ENCODE data around the gene VPS37C. TPM values are rescaled to one million over a fixed set of nuclear protein-coding genes. Genes with fewer than 3 reads are reported as not detected.

The VPS37C gene
- total and polyA plus RNA-seq, 9 of the 15 experiments (the other 6 are each of a cell fraction or from before 2014, with no cell fraction given), result 0.62 to 29.8 (median 11.5) TPM

DNA sequence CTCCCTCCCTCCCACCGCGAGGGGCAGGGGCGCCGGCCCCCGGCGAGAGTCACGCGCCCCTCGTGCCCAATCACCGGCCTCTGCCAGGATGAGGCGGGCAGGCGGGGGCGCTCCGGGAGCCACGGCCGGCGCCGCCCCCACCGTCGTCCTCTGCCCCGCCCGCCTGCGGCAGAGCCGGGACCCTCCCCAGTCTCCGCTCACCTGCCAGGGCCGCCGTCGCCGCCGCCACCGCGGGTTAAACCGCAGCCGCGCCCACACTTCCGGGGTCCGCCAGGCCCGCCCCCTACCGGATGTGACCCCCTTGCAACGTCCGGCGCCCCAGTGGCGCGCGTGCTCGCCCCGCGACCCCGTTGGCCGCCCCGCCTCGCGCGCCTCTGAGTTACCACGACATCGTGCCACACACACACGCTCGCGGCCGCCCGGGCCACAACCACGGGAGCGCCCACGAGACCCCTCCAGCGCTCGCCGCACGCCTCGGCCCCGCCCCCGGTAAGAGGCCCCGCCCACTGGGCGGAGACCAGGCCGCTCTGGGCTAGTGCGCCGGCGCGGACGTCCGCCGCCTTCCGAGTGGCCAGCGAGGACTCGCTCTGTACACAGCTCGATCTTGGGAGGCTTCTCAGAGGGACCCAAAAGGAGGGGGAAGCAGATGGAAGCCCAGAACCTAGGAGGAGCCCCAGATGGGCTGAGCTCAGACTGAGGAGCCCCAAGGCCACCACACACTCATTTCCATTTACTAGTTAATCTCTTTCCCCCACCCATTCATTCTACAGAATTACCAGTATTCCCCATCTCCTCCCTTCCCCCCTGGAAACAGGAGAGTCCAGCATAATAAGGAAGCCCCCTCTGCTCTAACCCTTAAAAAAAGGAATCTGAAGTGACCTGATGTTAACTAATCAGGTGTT, at the start of gene VPS37C (continued):
- TF ChIP-seq, protein P1, sequence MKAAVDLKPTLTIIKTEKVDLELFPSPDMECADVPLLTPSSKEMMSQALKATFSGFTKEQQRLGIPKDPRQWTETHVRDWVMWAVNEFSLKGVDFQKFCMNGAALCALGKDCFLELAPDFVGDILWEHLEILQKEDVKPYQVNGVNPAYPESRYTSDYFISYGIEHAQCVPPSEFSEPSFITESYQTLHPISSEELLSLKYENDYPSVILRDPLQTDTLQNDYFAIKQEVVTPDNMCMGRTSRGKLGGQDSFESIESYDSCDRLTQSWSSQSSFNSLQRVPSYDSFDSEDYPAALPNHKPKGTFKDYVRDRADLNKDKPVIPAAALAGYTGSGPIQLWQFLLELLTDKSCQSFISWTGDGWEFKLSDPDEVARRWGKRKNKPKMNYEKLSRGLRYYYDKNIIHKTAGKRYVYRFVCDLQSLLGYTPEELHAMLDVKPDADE (conservative IDR thresholded peaks at IDR 0.05; ENCODE audit: control insufficient read depth, low read depth, low read length), result peak; percentile 45; the same call in 1 of the 2 replicates
- TF ChIP-seq, protein P2, sequence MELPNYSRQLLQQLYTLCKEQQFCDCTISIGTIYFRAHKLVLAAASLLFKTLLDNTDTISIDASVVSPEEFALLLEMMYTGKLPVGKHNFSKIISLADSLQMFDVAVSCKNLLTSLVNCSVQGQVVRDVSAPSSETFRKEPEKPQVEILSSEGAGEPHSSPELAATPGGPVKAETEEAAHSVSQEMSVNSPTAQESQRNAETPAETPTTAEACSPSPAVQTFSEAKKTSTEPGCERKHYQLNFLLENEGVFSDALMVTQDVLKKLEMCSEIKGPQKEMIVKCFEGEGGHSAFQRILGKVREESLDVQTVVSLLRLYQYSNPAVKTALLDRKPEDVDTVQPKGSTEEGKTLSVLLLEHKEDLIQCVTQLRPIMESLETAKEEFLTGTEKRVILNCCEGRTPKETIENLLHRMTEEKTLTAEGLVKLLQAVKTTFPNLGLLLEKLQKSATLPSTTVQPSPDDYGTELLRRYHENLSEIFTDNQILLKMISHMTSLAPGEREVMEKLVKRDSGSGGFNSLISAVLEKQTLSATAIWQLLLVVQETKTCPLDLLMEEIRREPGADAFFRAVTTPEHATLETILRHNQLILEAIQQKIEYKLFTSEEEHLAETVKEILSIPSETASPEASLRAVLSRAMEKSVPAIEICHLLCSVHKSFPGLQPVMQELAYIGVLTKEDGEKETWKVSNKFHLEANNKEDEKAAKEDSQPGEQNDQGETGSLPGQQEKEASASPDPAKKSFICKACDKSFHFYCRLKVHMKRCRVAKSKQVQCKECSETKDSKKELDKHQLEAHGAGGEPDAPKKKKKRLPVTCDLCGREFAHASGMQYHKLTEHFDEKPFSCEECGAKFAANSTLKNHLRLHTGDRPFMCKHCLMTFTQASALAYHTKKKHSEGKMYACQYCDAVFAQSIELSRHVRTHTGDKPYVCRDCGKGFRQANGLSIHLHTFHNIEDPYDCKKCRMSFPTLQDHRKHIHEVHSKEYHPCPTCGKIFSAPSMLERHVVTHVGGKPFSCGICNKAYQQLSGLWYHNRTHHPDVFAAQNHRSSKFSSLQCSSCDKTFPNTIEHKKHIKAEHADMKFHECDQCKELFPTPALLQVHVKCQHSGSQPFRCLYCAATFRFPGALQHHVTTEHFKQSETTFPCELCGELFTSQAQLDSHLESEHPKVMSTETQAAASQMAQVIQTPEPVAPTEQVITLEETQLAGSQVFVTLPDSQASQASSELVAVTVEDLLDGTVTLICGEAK (IDR thresholded peaks at IDR 0.05), result peak; percentile 91
- TF ChIP-seq, protein P2 (CRISPR knock-in tag; IDR thresholded peaks at IDR 0.05), result no peak
- TF ChIP-seq, protein P3, sequence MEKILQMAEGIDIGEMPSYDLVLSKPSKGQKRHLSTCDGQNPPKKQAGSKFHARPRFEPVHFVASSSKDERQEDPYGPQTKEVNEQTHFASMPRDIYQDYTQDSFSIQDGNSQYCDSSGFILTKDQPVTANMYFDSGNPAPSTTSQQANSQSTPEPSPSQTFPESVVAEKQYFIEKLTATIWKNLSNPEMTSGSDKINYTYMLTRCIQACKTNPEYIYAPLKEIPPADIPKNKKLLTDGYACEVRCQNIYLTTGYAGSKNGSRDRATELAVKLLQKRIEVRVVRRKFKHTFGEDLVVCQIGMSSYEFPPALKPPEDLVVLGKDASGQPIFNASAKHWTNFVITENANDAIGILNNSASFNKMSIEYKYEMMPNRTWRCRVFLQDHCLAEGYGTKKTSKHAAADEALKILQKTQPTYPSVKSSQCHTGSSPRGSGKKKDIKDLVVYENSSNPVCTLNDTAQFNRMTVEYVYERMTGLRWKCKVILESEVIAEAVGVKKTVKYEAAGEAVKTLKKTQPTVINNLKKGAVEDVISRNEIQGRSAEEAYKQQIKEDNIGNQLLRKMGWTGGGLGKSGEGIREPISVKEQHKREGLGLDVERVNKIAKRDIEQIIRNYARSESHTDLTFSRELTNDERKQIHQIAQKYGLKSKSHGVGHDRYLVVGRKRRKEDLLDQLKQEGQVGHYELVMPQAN (IDR thresholded peaks at IDR 0.05; ENCODE audit: borderline replicate concordance), result no peak
- TF ChIP-seq RFX5 (IDR thresholded peaks at IDR 0.05; ENCODE audit: low read depth, low read length) (no peak), TAF7 (tag; IDR thresholded peaks at IDR 0.05) (no peak), ZNF24 (IDR thresholded peaks at IDR 0.05) (0 out of 2 replicates have a peak, but pooled peaks have one; percentile 10), CC2D1A (IDR thresholded peaks at IDR 0.05) (no peak), KAT8 (IDR thresholded peaks at IDR 0.05; ENCODE audit: low read depth) (no peak), U2AF2 (optimal IDR thresholded peaks at IDR 0.05; ENCODE audit: low read depth, low read length) (no peak), KLF1 (tag; IDR thresholded peaks at IDR 0.05) (peak; percentile 69), RBM22 (IDR thresholded peaks at IDR 0.05; ENCODE audit: low read depth, low read length, poor library complexity, severe bottlenecking) (peak; percentile 21), RFX7 (CRISPR knock-in tag; IDR thresholded peaks at IDR 0.05) (no peak)
- TF ChIP-seq, protein P4, sequence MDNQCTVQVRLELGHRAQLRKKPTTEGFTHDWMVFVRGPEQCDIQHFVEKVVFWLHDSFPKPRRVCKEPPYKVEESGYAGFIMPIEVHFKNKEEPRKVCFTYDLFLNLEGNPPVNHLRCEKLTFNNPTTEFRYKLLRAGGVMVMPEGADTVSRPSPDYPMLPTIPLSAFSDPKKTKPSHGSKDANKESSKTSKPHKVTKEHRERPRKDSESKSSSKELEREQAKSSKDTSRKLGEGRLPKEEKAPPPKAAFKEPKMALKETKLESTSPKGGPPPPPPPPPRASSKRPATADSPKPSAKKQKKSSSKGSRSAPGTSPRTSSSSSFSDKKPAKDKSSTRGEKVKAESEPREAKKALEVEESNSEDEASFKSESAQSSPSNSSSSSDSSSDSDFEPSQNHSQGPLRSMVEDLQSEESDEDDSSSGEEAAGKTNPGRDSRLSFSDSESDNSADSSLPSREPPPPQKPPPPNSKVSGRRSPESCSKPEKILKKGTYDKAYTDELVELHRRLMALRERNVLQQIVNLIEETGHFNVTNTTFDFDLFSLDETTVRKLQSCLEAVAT (IDR thresholded peaks at IDR 0.05), result no peak; a peak in 1 of 4 replicates
